ENCODE results near the gene F2. TPM values are rescaled to one million over a fixed set of nuclear protein-coding genes. Genes with fewer than 3 reads are reported as not detected.

The F2 gene
- total RNA-seq, 1 donor from 2014 or later = not detected

GRCh38 chr11:46677991-46678740, 40.8 kb upstream of the F2 start:
- ATAC-seq (no peak), DNase-seq (peak; percentile 59)
- H3K4me1 ChIP-seq = peaks cover 28% of the 10 kb centered on the region
- H3K27ac ChIP-seq = no peak overlapping the region
- H3K27me3 ChIP-seq = no peaks in the 10 kb centered on the region
- no peaks in the 10 kb centered on the region for H3K9me3 ChIP-seq
- TF ChIP-seq CTCF (IDR thresholded peaks at IDR 0.05) = no peak
- intact Hi-C loops (cut with DNase I) = no loop called here
- H3K4me3 ChIP-seq = no peak overlapping the region
- H3K36me3 ChIP-seq = peaks cover 62% of the 10 kb centered on the region

GRCh38 chr11:46678741-46679130, 40.3 kb upstream of the F2 start:
- Histone ChIP-seq H3K27me3 (no peaks in the 10 kb centered on the region), H3K4me1 (peaks cover 28% of the 10 kb centered on the region), H3K9me3 (no peaks in the 10 kb centered on the region), H3K36me3 (peaks cover 57% of the 10 kb centered on the region), H3K27ac (no peak overlapping the region), H3K4me3 (no peak overlapping the region)
- no peak for TF ChIP-seq CTCF (IDR thresholded peaks at IDR 0.05)
- ATAC-seq (no peak), DNase-seq (no peak)
- intact Hi-C loops (cut with DNase I) = no loop called here

GRCh38 chr11:46679241-46680163, 39.5 kb upstream of the F2 start:
- H3K9me3 ChIP-seq = no peaks in the 10 kb centered on the region
- peaks cover 21% of the 10 kb centered on the region for H3K4me1 ChIP-seq
- H3K27ac ChIP-seq = no peak overlapping the region
- TF ChIP-seq CTCF (IDR thresholded peaks at IDR 0.05) = no peak
- intact Hi-C loops (cut with DNase I) = no loop called here
- H3K4me3 ChIP-seq = no peak overlapping the region
- no peaks in the 10 kb centered on the region for H3K27me3 ChIP-seq
- DNase-seq = peak; percentile 55
- peaks cover 59% of the 10 kb centered on the region for H3K36me3 ChIP-seq
- ATAC-seq = no peak

- Histone ChIP-seq H3K27me3 (no peaks in the 10 kb centered on the region), H3K4me1 (peaks cover 13% of the 10 kb centered on the region), H3K36me3 (peaks cover 66% of the 10 kb centered on the region), H3K4me3 (no peak overlapping the region), H3K9me3 (no peaks in the 10 kb centered on the region), H3K27ac (no peak overlapping the region)
- DNase-seq (peak; percentile 32), ATAC-seq (no peak)
- intact Hi-C loops (cut with DNase I) = no loop called here
- no peak for TF ChIP-seq CTCF (IDR thresholded peaks at IDR 0.05)
Measured at GRCh38 chr11:46680164-46680760, 38.8 kb upstream of the F2 start.

- peak; percentile 55 for DNase-seq
- H3K36me3 ChIP-seq = peaks cover 72% of the 10 kb centered on the region
- intact Hi-C loops (cut with DNase I) = no loop called here
- no peak for TF ChIP-seq CTCF (IDR thresholded peaks at IDR 0.05)
- no peak for ATAC-seq
- peaks cover 8% of the 10 kb centered on the region for H3K4me1 ChIP-seq
- H3K4me3 ChIP-seq = no peak overlapping the region
- H3K9me3 ChIP-seq = no peaks in the 10 kb centered on the region
- H3K27me3 ChIP-seq = no peaks in the 10 kb centered on the region
- H3K27ac ChIP-seq = no peak overlapping the region
Measured at GRCh38 chr11:46680815-46681214, 38.2 kb upstream of the F2 start.

Measured in upper lobe of right lung (tissue), 1 donor.